ENCODE measurements around the gene CAMKV.

CAMKV gene

DNA sequence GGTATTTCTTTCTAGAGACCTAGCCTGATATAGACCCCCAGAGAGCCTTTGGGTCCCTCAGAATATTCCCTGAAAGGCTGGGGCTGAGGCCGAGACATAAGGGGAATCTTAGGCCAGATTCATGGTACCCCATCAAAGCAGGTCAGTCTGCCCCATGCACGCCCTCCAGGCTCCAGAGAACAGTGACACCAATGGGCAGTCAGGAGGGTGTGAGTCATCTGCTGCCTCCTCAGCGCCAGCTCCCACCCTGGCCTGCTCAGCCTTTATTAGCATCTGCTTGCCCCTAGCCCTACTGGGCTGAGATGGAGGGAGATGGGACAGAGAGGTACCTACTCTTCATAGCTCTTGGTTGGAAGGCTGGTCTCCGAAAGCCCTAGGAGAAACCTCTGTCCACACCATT is 14.3 kb upstream of the CAMKV start:
- Histone ChIP-seq H3K27me3 (ENCODE audit: insufficient read depth, poor library complexity, severe bottlenecking) (no peaks in the 10 kb centered on the region), H3K4me3 (replicated peaks; ENCODE audit: insufficient read depth, low read length) (no peak overlapping the region), H3K27ac (replicated peaks) (no peak overlapping the region)
- DNase-seq (ENCODE audit: low read depth in 1 of 2, low spot score in 1 of 2): no peak
- TF ChIP-seq, protein P1, sequence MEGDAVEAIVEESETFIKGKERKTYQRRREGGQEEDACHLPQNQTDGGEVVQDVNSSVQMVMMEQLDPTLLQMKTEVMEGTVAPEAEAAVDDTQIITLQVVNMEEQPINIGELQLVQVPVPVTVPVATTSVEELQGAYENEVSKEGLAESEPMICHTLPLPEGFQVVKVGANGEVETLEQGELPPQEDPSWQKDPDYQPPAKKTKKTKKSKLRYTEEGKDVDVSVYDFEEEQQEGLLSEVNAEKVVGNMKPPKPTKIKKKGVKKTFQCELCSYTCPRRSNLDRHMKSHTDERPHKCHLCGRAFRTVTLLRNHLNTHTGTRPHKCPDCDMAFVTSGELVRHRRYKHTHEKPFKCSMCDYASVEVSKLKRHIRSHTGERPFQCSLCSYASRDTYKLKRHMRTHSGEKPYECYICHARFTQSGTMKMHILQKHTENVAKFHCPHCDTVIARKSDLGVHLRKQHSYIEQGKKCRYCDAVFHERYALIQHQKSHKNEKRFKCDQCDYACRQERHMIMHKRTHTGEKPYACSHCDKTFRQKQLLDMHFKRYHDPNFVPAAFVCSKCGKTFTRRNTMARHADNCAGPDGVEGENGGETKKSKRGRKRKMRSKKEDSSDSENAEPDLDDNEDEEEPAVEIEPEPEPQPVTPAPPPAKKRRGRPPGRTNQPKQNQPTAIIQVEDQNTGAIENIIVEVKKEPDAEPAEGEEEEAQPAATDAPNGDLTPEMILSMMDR (IDR thresholded peaks at IDR 0.05; ENCODE audit: insufficient read depth, low read length): no peak

DNA sequence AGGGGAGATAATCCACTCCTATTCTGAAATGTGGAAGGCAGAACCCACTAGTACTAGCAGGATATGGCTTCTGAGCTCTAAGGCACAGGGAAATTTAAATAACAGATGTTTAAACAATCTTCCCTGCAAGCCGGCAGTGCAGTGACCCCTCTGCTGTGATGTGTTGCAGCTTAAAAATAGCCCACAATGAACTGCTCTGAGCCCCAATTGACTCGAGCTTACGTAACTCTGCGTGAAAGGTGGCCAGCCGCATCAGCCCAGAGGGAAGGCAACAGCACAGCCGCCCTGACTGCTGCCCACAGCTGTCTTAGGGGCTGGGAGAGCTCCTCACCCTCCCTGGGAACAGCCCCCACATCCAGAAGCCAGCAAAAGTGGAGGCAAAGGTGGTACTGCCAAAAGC is 12.5 kb upstream of the CAMKV start:
- Histone ChIP-seq H3K27me3 (ENCODE audit: insufficient read depth, poor library complexity, severe bottlenecking) (no peaks in the 10 kb centered on the region), H3K27ac (replicated peaks) (no peak overlapping the region), H3K4me3 (replicated peaks; ENCODE audit: insufficient read depth, low read length) (no peak overlapping the region)
- TF ChIP-seq, protein P1 (IDR thresholded peaks at IDR 0.05; ENCODE audit: insufficient read depth, low read length): no peak
- TF ChIP-seq GABPA (IDR thresholded peaks at IDR 0.05; ENCODE audit: low read depth): no peak
- TF ChIP-seq, protein P2, sequence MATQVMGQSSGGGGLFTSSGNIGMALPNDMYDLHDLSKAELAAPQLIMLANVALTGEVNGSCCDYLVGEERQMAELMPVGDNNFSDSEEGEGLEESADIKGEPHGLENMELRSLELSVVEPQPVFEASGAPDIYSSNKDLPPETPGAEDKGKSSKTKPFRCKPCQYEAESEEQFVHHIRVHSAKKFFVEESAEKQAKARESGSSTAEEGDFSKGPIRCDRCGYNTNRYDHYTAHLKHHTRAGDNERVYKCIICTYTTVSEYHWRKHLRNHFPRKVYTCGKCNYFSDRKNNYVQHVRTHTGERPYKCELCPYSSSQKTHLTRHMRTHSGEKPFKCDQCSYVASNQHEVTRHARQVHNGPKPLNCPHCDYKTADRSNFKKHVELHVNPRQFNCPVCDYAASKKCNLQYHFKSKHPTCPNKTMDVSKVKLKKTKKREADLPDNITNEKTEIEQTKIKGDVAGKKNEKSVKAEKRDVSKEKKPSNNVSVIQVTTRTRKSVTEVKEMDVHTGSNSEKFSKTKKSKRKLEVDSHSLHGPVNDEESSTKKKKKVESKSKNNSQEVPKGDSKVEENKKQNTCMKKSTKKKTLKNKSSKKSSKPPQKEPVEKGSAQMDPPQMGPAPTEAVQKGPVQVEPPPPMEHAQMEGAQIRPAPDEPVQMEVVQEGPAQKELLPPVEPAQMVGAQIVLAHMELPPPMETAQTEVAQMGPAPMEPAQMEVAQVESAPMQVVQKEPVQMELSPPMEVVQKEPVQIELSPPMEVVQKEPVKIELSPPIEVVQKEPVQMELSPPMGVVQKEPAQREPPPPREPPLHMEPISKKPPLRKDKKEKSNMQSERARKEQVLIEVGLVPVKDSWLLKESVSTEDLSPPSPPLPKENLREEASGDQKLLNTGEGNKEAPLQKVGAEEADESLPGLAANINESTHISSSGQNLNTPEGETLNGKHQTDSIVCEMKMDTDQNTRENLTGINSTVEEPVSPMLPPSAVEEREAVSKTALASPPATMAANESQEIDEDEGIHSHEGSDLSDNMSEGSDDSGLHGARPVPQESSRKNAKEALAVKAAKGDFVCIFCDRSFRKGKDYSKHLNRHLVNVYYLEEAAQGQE (IDR thresholded peaks at IDR 0.05; ENCODE audit: insufficient replicate concordance, low read depth): no peak
- TF ChIP-seq POLR2AphosphoS5 (IDR thresholded peaks at IDR 0.05; ENCODE audit: low read depth): no peak
- no peak for TF ChIP-seq SPI1 (IDR thresholded peaks at IDR 0.05; ENCODE audit: borderline replicate concordance, low read depth)
- DNase-seq (ENCODE audit: low read depth in 1 of 2, low spot score in 1 of 2): peak in 1 of 2 experiments; percentile 38

DNA sequence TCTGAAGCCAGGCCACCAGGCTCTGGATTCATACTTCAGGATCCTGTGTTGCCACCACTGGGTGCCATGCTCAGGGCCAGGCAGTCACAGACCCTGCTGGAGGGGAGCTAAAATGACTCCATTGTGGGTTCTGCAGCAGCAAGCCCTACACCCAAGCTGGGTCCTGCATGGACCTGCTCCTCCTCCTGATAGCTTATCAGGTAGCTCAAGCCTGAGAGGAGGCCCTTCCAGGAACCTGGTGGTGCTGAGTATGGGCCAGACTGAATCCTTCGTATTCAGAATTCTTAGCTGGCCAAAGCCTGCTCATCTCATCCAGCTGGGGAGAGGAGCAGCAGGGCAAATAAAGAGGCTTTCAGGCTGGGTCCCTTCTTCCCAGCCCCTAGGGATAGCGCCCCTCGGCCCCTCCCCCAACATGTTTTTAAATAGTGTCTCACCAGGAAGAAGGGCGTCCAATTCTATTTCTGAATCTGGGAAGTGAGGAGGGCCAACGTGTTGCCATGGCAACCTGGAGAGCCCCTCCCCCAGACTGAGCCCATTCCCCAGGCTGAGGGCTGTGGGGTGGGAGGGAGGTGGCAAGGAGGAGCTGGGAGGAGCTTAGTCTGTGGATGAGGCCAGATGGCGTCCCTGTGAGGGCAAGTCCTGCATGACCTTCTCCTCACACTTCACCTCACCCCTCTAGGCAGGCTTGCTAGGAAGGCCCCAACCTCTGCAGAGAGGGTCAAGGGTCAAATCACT is 11.0 kb upstream of the CAMKV start:
- TF ChIP-seq, protein P2 (IDR thresholded peaks at IDR 0.05; ENCODE audit: insufficient replicate concordance, low read depth): no peak
- TF ChIP-seq GABPA (IDR thresholded peaks at IDR 0.05; ENCODE audit: low read depth) (no peak), POLR2AphosphoS5 (IDR thresholded peaks at IDR 0.05; ENCODE audit: low read depth) (no peak), SPI1 (IDR thresholded peaks at IDR 0.05; ENCODE audit: borderline replicate concordance, low read depth) (no peak)
- TF ChIP-seq, protein P1 (IDR thresholded peaks at IDR 0.05; ENCODE audit: insufficient read depth, low read length): no peak
- H3K27me3 ChIP-seq (ENCODE audit: insufficient read depth, poor library complexity, severe bottlenecking): no peaks in the 10 kb centered on the region
- DNase-seq (ENCODE audit: low read depth in 1 of 2, low spot score in 1 of 2): no peak
- no peak overlapping the region for H3K4me3 ChIP-seq (replicated peaks; ENCODE audit: insufficient read depth, low read length)
- no peak overlapping the region for H3K27ac ChIP-seq (replicated peaks)

DNA sequence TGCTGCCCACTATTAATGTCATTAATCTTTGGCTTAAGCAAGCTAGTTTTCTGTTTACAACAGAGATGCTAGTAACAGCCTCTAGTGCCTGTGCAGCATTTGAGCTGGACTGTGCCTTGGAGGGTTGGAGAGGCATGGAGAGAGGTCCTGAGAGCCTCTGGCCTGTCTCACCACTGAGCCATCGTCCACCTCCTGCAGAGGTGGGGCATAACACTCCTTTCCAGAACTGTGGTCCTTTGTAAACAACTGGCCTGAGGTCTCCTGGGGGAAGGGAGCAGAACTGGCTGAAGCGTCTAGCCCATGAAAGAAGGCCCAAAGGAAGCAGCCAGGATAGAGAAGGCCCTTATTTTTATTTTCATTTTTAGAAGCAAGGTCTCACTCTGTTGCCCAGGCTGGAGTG is 10.0 kb upstream of the CAMKV start:
- Histone ChIP-seq H3K4me3 (replicated peaks; ENCODE audit: insufficient read depth, low read length) (no peak overlapping the region), H3K27me3 (ENCODE audit: insufficient read depth, poor library complexity, severe bottlenecking) (no peaks in the 10 kb centered on the region), H3K27ac (replicated peaks) (no peak overlapping the region)
- TF ChIP-seq POLR2AphosphoS5 (IDR thresholded peaks at IDR 0.05; ENCODE audit: low read depth) (no peak), GABPA (IDR thresholded peaks at IDR 0.05; ENCODE audit: low read depth) (no peak), SPI1 (IDR thresholded peaks at IDR 0.05; ENCODE audit: borderline replicate concordance, low read depth) (no peak)
- TF ChIP-seq, protein P1 (IDR thresholded peaks at IDR 0.05; ENCODE audit: insufficient read depth, low read length): no peak
- TF ChIP-seq, protein P2 (IDR thresholded peaks at IDR 0.05; ENCODE audit: insufficient replicate concordance, low read depth): no peak
- DNase-seq (ENCODE audit: low read depth in 1 of 2, low spot score in 1 of 2): no peak
